ENCODE data around the gene YBEY. TPM values are rescaled to one million over a fixed set of nuclear protein-coding genes. Genes with fewer than 3 reads are reported as not detected.

YBEY gene
- total and polyA plus RNA-seq, 2 of the 13 experiments (the other 11 are each of a cell fraction or from before 2014, with no cell fraction given) = 6.5 to 8.9 TPM

GRCh38 chr21:46286648-46287002, 483 bp downstream of the YBEY start:
- no peak for TF ChIP-seq FIP1L1 (IDR thresholded peaks at IDR 0.05; ENCODE audit: borderline replicate concordance, insufficient read depth, low read depth, low read length)
- TF ChIP-seq ESRRA (CRISPR knock-in tag; IDR thresholded peaks at IDR 0.05; ENCODE audit: low read depth) = no peak
- no peak for TF ChIP-seq SIX1 (CRISPR knock-in tag; IDR thresholded peaks at IDR 0.05; ENCODE audit: borderline replicate concordance)
- no peak for TF ChIP-seq SOX5 (CRISPR knock-in tag; IDR thresholded peaks at IDR 0.05; ENCODE audit: borderline replicate concordance)
- no peak for TF ChIP-seq MAZ (IDR thresholded peaks at IDR 0.05; ENCODE audit: borderline replicate concordance, low read depth, low read length)
- no peak for TF ChIP-seq MAZ (CRISPR knock-in tag; IDR thresholded peaks at IDR 0.05; ENCODE audit: low read depth)
- TF ChIP-seq E2F2 (CRISPR knock-in tag; IDR thresholded peaks at IDR 0.05; ENCODE audit: borderline replicate concordance) = no peak
- TF ChIP-seq POLR2G (IDR thresholded peaks at IDR 0.05; ENCODE audit: low read depth, low read length) = peak; percentile 7
- peak; percentile 72 for TF ChIP-seq HNRNPK (IDR thresholded peaks at IDR 0.05; ENCODE audit: low read depth, low read length, poor library complexity, severe bottlenecking)
- TF ChIP-seq CBX1 (IDR thresholded peaks at IDR 0.05; ENCODE audit: low read depth) = no peak
- no peak for TF ChIP-seq FUBP1 (CRISPR knock-in tag; IDR thresholded peaks at IDR 0.05; ENCODE audit: borderline replicate concordance)
- TF ChIP-seq ZNF329 (CRISPR knock-in tag; IDR thresholded peaks at IDR 0.05; ENCODE audit: low read depth) = no peak
- no peak for TF ChIP-seq MAFG (CRISPR knock-in tag; IDR thresholded peaks at IDR 0.05)
- TF ChIP-seq KLF6 (CRISPR knock-in tag; IDR thresholded peaks at IDR 0.05) = no peak
- TF ChIP-seq ARID2 (CRISPR knock-in tag; IDR thresholded peaks at IDR 0.05; ENCODE audit: borderline replicate concordance) = no peak
- TF ChIP-seq ZNF597 (CRISPR knock-in tag; IDR thresholded peaks at IDR 0.05) = no peak
- peak; percentile 13; the same call in 1 of the 2 replicates for TF ChIP-seq KDM5A (IDR thresholded peaks at IDR 0.05; ENCODE audit: borderline replicate concordance, low read length)
- TF ChIP-seq PHF21A (CRISPR knock-in tag; IDR thresholded peaks at IDR 0.05) = 0 out of 2 replicates have a peak, but pooled peaks have one; percentile 19
- TF ChIP-seq ZNF883 (CRISPR knock-in tag; IDR thresholded peaks at IDR 0.05; ENCODE audit: not compliant biosample characterization) = no peak
- ChIA-PET CTCF (ENCODE audit: low intra/inter-chr PET ratio, low total read pairs) (interaction anchor here (1.5 kb wide), 1 partner anchor 139 kb away, joined by 3 read pairs; no protein-coding TSS in a partner anchor), POLR2A (no interaction called here)
- Histone ChIP-seq H3K4me2 (ENCODE audit: low read depth, low read length) (peak overlapping the region; percentile 78), H3K9me3 (ENCODE audit: low read length) (no peaks in the 10 kb centered on the region), H3K4me3 (replicated peaks in 1 of 3; ENCODE audit: insufficient read depth in 1 of 3, low read depth in 2 of 3, low read length in 3 of 3) (peak overlapping the region; percentile 84 to 98 (median 89)), H3K9ac (ENCODE audit: insufficient read depth, low read depth, low read length) (peak overlapping the region; percentile 92), H2AFZ (ENCODE audit: low read length) (peak overlapping the region; percentile 49), H3K27me3 (ENCODE audit: control insufficient read depth in 1 of 2, insufficient read depth in 2 of 2, low read length in 2 of 2) (no peaks in the 10 kb centered on the region; a peak in 1 of 5 replicates), H4K20me1 (ENCODE audit: insufficient read depth, low read length) (0 out of 2 replicates have a peak, but pooled peaks cover 3% of the 10 kb centered on the region), H3K79me2 (ENCODE audit: insufficient read depth, low read length) (peaks cover 37% of the 10 kb centered on the region), H3K4me1 (ENCODE audit: insufficient read depth, low read length) (peaks cover 63% of the 10 kb centered on the region), H3K27ac (ENCODE audit: extremely low read length, insufficient read depth, low read length) (peak overlapping the region; percentile 95), H3K36me3 (replicated peaks in 1 of 2; ENCODE audit: control insufficient read depth in 1 of 2, insufficient read depth in 2 of 2, low read length in 2 of 2) (peaks cover 0 to 17% of the 10 kb centered on the region in 2 experiments; a peak in 2 of 5 replicates)
- in situ Hi-C loops (cut with HindIII; ENCODE audit: extremely low pct_ligation_motif_present, low pct_unique_long_range_greater_than_20kb) = loop anchor here (5.0 to 10.0 kb wide), 2 partner anchors 36 to 312 kb away; partner anchors contain the start of genes C21orf58 and PCNT
- WGBS (ENCODE audit: low lambda C conversion rate) = 1% methylated on average over 16 of the region's 16 CpGs
- intact Hi-C loops (cut with micrococcal nuclease; ENCODE audit: unreplicated experiment) = loop anchor here (1.0 to 10.0 kb wide), 2 partner anchors 39 to 62 kb away; partner anchors contain the start of gene LSS
- ATAC-seq (no peak), FAIRE-seq (no peak), DNase-seq (ENCODE audit: low spot score) (no peak)
- no TSS peak for BruUV-seq (replicated peaks)
